NB4 (cell line): ENCODE data around the gene CSRP1.

ENCODE experiments used
- DNase-seq: peaks from one replicate; pipeline ENCODE4 v3.0.0; 2010; ENCODE audit warnings: low read depth
- H3K4me3 ChIP-seq: one replicate; pipeline ENCODE4 v1.5.1; 2011; ENCODE audit warnings: mild to moderate bottlenecking, low read depth, low read length, moderate library complexity
- MYC ChIP-seq: IDR thresholded peaks from 2 replicates; pipeline ENCODE4 v1.6.1; 2011; ENCODE audit warnings: low read depth, low read length
- POLR2A ChIP-seq: IDR thresholded peaks from 2 replicates; pipeline ENCODE4 v1.6.1; 2011; ENCODE audit warnings: mild to moderate bottlenecking; ENCODE audit not compliant: insufficient read length; ENCODE audit errors: extremely low read depth
- TF ChIP-seq, protein P1 (sequence below): IDR thresholded peaks from one replicate; pipeline ENCODE4 v1.5.1; 2012; ENCODE audit warnings: low read depth, low read length
- TF ChIP-seq, protein P2 (sequence below): IDR thresholded peaks from 2 replicates; pipeline ENCODE4 v1.6.1; 2011; ENCODE audit warnings: low read depth, low read length

CSRP1 gene

DNA sequence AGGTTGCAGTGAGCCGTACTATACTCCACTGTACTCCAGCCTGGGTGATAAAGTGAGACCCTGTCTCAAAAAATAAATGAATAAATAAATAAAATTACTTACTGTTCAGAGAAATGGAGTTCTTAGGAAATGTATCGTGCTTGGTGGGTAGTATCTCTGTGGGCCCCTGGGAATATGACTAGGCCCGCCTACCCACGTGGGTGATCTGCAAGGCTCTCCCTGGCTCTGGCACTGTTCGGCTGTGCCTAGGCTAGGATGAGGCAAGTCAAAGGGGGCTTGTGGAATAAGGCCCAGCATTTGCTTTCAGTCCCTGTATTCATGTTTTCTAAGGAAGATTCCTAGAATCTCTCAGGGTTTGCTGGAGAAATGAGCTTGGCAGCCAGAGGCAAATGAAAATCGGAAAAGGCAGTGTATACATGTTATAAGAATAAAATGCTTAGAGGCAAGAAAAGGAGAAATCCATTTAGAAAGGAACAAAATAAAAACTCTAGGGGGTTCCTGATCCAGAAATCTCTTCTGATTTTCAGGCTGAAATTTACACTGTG lies 4.5 kb upstream of the CSRP1 start:
- no peak for DNase-seq
- TF ChIP-seq, protein P1, sequence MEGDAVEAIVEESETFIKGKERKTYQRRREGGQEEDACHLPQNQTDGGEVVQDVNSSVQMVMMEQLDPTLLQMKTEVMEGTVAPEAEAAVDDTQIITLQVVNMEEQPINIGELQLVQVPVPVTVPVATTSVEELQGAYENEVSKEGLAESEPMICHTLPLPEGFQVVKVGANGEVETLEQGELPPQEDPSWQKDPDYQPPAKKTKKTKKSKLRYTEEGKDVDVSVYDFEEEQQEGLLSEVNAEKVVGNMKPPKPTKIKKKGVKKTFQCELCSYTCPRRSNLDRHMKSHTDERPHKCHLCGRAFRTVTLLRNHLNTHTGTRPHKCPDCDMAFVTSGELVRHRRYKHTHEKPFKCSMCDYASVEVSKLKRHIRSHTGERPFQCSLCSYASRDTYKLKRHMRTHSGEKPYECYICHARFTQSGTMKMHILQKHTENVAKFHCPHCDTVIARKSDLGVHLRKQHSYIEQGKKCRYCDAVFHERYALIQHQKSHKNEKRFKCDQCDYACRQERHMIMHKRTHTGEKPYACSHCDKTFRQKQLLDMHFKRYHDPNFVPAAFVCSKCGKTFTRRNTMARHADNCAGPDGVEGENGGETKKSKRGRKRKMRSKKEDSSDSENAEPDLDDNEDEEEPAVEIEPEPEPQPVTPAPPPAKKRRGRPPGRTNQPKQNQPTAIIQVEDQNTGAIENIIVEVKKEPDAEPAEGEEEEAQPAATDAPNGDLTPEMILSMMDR = no peak
- TF ChIP-seq POLR2A = no peak
- no peak overlapping the region for H3K4me3 ChIP-seq

DNA sequence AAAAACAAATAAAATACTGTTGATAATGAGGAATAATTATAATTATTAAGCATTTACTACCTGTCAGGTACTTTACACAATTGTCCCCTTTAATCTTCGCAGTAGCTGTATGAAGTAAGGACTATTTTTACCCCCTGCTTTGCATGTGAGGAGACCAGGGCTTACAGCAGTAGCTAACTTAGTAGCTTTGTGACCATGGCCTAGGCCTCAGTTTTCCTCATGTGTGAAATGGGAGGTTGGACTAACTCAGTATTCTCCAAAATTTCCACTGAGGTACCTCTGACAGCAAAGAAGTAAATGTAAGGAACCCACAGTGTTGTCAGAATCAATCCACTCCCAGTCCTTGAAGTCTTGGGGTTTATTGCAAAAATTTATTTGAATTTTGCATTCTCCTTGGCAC lies 3.8 kb upstream of the CSRP1 start:
- TF ChIP-seq POLR2A (no peak), MYC (no peak)
- TF ChIP-seq, protein P1 = no peak
- TF ChIP-seq, protein P2, sequence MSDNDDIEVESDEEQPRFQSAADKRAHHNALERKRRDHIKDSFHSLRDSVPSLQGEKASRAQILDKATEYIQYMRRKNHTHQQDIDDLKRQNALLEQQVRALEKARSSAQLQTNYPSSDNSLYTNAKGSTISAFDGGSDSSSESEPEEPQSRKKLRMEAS = no peak
- DNase-seq = no peak
- H3K4me3 ChIP-seq = no peak overlapping the region

DNA sequence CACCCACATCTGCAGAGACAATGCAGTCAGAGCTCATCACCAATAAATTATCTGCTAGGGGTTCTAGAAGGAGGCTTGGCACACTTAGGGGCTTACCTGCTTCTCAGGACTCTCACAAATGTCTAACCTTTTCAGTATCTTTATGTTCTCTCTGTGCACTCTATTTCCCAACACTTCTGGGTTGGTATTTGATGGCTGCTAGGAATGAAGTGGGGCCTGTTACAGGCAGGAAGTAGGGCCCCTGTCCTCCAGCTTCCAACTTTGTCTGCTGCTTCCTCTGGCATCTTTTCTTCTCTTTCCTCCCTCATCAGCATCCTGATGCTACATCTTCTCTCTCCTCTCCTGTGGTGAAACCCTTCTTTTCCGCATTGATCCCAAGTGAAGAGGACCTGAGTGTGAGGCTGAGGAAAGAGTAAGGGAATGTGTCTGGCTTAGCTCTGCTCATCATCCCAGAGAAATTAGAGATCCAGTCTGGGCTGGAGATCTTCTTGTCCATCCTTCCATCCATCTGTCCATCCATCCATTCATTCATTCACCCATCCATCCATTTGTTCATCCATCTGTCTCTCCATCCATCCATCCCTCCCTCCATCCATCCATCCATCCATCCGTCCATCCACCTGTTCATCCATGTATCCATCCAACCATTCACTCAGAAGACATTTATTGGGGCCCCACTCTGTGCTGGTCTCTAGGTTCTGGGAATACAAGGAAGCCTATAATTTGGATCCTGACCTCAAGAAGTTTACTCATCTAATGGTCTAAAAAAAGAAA lies 2.9 kb upstream of the CSRP1 start:
- DNase-seq = no peak
- H3K4me3 ChIP-seq = no peak overlapping the region
- no peak for TF ChIP-seq MYC
- TF ChIP-seq, protein P1 = no peak
- TF ChIP-seq, protein P2 = no peak
- no peak for TF ChIP-seq POLR2A

DNA sequence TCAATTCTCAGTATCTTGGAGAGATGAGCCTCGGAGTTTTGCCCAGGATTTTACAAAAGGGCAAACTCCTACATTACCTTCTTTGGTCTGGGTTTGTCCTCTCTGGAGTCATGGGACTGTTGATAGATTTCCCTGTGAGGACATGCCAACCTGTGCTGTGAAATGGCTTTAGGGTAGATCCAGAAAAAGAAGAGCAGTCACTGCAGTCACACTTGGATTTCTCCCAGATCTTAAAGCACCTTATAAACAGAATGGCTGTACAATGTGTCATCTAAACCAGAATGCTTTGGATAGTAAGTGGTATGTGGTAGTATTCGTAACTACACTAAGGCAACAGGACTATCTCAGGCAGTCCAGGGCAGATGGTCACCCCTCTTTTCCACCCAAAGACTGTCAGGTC lies 1.9 kb upstream of the CSRP1 start:
- no peak overlapping the region for H3K4me3 ChIP-seq
- TF ChIP-seq MYC = no peak
- TF ChIP-seq, protein P2 = no peak
- no peak for DNase-seq

DNA sequence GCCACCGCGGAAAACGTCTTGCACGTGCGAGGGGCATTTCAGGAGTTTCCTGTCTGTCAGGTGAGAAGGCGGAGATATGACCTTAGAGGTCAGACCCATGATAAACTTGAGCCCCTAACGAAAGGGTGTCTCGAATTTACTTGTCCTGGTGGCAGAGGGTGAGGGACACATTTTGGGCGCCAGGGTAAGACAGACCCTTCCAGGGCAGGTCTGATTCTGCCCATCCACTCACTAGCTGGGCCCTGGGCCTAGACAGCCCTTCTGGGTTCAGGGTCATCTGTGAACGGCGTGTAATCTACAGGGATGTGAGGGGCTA lies 395 bp upstream of the CSRP1 start:
- TF ChIP-seq, protein P1 = no peak
- TF ChIP-seq, protein P2 = no peak
- no peak for TF ChIP-seq MYC
- no peak for TF ChIP-seq POLR2A
- no peak overlapping the region for H3K4me3 ChIP-seq

DNA sequence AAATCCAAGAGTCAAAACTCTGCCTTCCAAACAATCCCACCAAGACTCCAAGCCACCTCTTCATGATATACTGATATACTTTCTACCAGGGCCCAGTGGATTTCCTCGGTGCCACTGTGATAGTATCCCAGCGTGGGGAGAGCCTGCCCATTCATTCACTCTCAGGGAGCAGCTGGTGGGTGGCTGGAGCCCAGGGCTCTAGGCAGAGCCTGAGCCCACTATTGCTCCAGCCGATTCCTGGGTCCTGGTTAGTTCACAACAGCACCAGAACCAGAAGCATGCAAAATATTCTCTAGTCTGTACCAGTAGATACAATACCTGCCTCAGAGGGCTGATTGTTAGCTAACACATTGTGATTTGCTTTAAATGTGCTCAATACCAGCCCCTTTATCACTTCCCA lies 831 bp downstream of the CSRP1 start:
- H3K4me3 ChIP-seq = no peak overlapping the region
- DNase-seq = no peak
- TF ChIP-seq, protein P2 = no peak
- TF ChIP-seq, protein P1 = no peak
- TF ChIP-seq POLR2A (no peak), MYC (no peak)

More for the DNA sequence above, 395 bp upstream of the CSRP1 start:
- DNase-seq = no peak
